Loucy (cell line): ENCODE data around the gene SLC25A41.

Experiments
- H2AFZ ChIP-seq: fragments of 200-600 bp; sonication (generic); 2 replicates; pipeline ENCODE4 v1.6.0; 2016; ENCODE audit warnings: antibody characterized with exemption, mild to moderate bottlenecking, low read length, moderate library complexity
- H3F3A ChIP-seq: fragments of 200-600 bp; 2 replicates; pipeline ENCODE4 v1.6.0; 2016; ENCODE audit warnings: antibody characterized with exemption, low read depth, mild to moderate bottlenecking
- H3K27me3 ChIP-seq: fragments of 200-600 bp; sonication (generic); 2 replicates; pipeline ENCODE4 v1.6.1; 2014; ENCODE audit warnings: low read length, mild to moderate bottlenecking; ENCODE audit not compliant: insufficient read depth, poor library complexity, severe bottlenecking
- H3K36me3 ChIP-seq: fragments of 200-600 bp; sonication (generic); 2 replicates; pipeline ENCODE4 v1.6.1; 2016; ENCODE audit warnings: low read length; ENCODE audit not compliant: insufficient read depth
- H3K4me1 ChIP-seq: fragments of 200-600 bp; sonication (generic); 2 replicates; pipeline ENCODE4 v1.5.1; 2014; ENCODE audit warnings: low read length, mild to moderate bottlenecking; ENCODE audit not compliant: insufficient read depth, poor library complexity, severe bottlenecking
- H3K4me2 ChIP-seq: fragments of 200-600 bp; sonication (generic); 2 replicates; pipeline ENCODE4 v1.6.0; 2014; ENCODE audit warnings: antibody characterized with exemption, low read length, low read depth, mild to moderate bottlenecking; ENCODE audit not compliant: poor library complexity, severe bottlenecking
- H3K4me3 ChIP-seq: fragments of 200-600 bp; sonication (generic); 2 replicates; pipeline ENCODE4 v1.5.1; 2014; ENCODE audit warnings: low read length, mild to moderate bottlenecking, mixed read lengths; ENCODE audit not compliant: poor library complexity, severe bottlenecking
- H3K79me2 ChIP-seq: fragments of 200-600 bp; sonication (generic); 2 replicates; pipeline ENCODE4 v1.6.1; 2014; ENCODE audit warnings: low read length; ENCODE audit not compliant: insufficient read depth
- H3K9ac ChIP-seq: fragments of 200-600 bp; sonication (generic); 2 replicates; pipeline ENCODE4 v1.6.0; 2014; ENCODE audit warnings: mild to moderate bottlenecking, low read depth, low read length, moderate library complexity; ENCODE audit not compliant: poor library complexity, severe bottlenecking
- H3K9me2 ChIP-seq: fragments of 200-600 bp; sonication (generic); replicated peaks from 2 replicates; pipeline ENCODE4 v1.6.1; 2016; ENCODE audit warnings: low read depth, low read length, mixed read lengths
- H3K9me3 ChIP-seq: fragments of 200-600 bp; sonication (generic); 2 replicates; pipeline ENCODE4 v1.6.1; 2014; ENCODE audit warnings: mild to moderate bottlenecking, antibody characterized with exemption, low read length, low read depth; ENCODE audit not compliant: insufficient read depth
- H4K20me1 ChIP-seq: fragments of 200-600 bp; sonication (generic); 2 replicates; pipeline ENCODE4 v1.6.0; 2014; ENCODE audit warnings: antibody characterized with exemption, low read length, mild to moderate bottlenecking; ENCODE audit not compliant: insufficient read depth, poor library complexity, severe bottlenecking
- EZH2phosphoT487 ChIP-seq: fragments of 200-600 bp; IDR thresholded peaks from 2 replicates; pipeline ENCODE4 v1.6.1; 2018; ENCODE audit warnings: antibody characterized with exemption, mild to moderate bottlenecking, moderate library complexity, borderline replicate concordance
- TF ChIP-seq, protein P1 (sequence below): fragments of 200-600 bp; sonication (generic); conservative IDR thresholded peaks from 2 replicates; pipeline ENCODE4 v1.5.1; 2014; ENCODE audit warnings: mild to moderate bottlenecking, antibody characterized with exemption, low read length

The SLC25A41 gene

DNA sequence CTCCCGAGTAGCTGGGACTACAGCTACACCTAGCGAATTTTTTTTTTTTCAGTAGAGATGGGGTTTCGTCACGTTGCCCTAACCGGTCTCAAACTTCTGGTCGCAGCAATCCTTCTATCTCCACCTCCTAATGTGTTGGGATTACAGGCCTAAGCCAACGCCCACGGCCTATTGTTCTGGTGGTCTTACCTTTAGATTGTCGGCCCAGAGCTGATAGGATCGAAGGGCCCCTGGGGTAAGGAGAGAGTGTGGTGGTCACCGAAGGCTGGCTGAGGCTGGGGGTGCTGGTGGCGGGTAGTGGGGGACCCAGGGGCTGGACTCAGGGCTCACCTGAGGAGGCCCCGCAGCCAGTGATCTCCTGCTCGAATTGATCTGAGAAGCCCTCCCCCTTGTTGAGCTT lies 37.5 kb upstream of the SLC25A41 start:
- Histone ChIP-seq H3K4me3 (no peak overlapping the region), H3K9me3 (no peaks in the 10 kb centered on the region), H3K9me2 (no peaks in the 10 kb centered on the region), H3K9ac (no peak overlapping the region), H3K79me2 (no peaks in the 10 kb centered on the region), H4K20me1 (no peaks in the 10 kb centered on the region), H3F3A (no peaks in the 10 kb centered on the region), H3K4me1 (no peaks in the 10 kb centered on the region), H3K27me3 (no peaks in the 10 kb centered on the region), H2AFZ (no peak overlapping the region), H3K4me2 (no peak overlapping the region), H3K36me3 (no peaks in the 10 kb centered on the region)
- TF ChIP-seq, protein P1, sequence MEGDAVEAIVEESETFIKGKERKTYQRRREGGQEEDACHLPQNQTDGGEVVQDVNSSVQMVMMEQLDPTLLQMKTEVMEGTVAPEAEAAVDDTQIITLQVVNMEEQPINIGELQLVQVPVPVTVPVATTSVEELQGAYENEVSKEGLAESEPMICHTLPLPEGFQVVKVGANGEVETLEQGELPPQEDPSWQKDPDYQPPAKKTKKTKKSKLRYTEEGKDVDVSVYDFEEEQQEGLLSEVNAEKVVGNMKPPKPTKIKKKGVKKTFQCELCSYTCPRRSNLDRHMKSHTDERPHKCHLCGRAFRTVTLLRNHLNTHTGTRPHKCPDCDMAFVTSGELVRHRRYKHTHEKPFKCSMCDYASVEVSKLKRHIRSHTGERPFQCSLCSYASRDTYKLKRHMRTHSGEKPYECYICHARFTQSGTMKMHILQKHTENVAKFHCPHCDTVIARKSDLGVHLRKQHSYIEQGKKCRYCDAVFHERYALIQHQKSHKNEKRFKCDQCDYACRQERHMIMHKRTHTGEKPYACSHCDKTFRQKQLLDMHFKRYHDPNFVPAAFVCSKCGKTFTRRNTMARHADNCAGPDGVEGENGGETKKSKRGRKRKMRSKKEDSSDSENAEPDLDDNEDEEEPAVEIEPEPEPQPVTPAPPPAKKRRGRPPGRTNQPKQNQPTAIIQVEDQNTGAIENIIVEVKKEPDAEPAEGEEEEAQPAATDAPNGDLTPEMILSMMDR, result no peak
- TF ChIP-seq EZH2phosphoT487, result no peak

DNA sequence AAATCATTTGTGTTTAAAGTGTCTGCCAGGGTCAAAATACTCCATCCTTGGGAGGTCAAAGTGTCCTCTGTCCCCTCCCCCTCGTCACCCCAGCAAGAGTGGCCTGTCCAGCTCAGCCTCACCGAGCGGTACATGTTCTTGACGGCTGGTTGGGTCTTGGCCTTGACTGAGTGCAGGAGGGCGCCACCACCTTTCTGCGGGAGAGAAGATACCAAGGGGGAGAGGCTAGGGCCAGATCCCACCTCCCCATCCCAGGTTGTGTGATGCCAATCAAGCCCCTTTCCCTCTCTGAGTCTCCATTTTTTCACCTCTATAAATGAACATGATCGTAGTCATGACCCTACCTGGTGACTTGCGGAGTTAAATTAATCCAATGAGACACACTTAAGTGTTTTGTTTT lies 36.6 kb upstream of the SLC25A41 start:
- no peak for TF ChIP-seq EZH2phosphoT487
- TF ChIP-seq, protein P1, result no peak

DNA sequence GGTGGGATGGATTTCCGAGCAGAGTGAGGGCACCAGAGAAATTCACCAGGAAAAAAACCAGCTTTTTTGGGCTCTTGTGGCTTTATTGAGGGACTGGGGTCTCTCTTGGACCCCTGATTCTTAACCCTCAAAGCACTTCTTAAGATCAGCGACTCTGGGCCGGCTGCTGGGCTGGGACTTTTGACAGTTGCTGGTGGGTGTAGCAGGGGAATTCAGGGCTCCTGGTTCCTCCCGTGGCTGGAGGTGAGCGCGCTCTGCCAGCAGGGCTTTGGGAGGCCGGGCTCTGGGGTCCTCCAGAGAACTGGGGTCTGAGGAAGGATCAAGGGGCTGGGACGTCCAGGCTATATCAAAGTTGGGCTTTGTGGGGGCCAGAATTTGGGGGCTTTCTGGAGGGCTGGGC lies 33.8 kb upstream of the SLC25A41 start:
- no peaks in the 10 kb centered on the region for H3K27me3 ChIP-seq
- no peak overlapping the region for H3K4me2 ChIP-seq
- no peaks in the 10 kb centered on the region for H3K79me2 ChIP-seq
- no peaks in the 10 kb centered on the region for H3F3A ChIP-seq
- H3K9ac ChIP-seq, result no peak overlapping the region
- H2AFZ ChIP-seq, result no peak overlapping the region
- H4K20me1 ChIP-seq, result no peaks in the 10 kb centered on the region
- no peak overlapping the region for H3K4me3 ChIP-seq
- H3K9me3 ChIP-seq, result no peaks in the 10 kb centered on the region
- H3K4me1 ChIP-seq, result no peaks in the 10 kb centered on the region
- no peaks in the 10 kb centered on the region for H3K36me3 ChIP-seq
- no peaks in the 10 kb centered on the region for H3K9me2 ChIP-seq
- TF ChIP-seq, protein P1, result no peak
- TF ChIP-seq EZH2phosphoT487, result no peak

More for the DNA sequence above, 36.6 kb upstream of the SLC25A41 start:
- no peaks in the 10 kb centered on the region for H3K79me2 ChIP-seq
- no peaks in the 10 kb centered on the region for H3K4me1 ChIP-seq
- no peak overlapping the region for H3K9ac ChIP-seq
- H2AFZ ChIP-seq, result no peak overlapping the region
- H3K36me3 ChIP-seq, result no peaks in the 10 kb centered on the region
- no peak overlapping the region for H3K4me3 ChIP-seq
- H3K9me3 ChIP-seq, result no peaks in the 10 kb centered on the region
- no peaks in the 10 kb centered on the region for H3F3A ChIP-seq
- no peaks in the 10 kb centered on the region for H3K9me2 ChIP-seq
- no peaks in the 10 kb centered on the region for H4K20me1 ChIP-seq
- H3K4me2 ChIP-seq, result no peak overlapping the region
- H3K27me3 ChIP-seq, result no peaks in the 10 kb centered on the region
